Stimulated activated CD4-positive, alpha-beta T cell treated with anti-CD3 and anti-CD28 coated beads, Interleukin-4, amount 100 ng/mL, for 24 hours (primary cell): Measurements from ENCODE around the gene TMED7.

Source experiments
- DNase-seq: peaks from one replicate; pipeline ENCODE4 v3.0.0-alpha.2; 2020

Gene TMED7

DNA sequence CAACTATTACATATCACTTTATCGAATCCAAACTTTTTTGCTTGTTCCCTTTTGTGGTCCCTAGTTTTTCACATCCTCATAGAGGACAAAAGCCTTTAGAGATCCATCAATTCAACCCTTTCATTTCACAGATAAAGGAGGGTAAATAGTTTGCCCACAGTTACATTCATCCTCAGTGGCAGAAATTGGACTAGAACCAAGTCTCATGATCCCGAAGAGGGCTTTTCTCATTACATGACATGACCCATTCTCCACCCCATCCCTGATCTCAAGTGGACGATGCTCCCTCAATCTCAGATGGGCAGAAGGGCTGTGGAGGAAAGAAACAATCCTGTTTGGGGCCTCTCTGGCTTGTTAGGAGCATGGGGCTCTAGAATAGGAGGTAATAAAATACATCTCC is 46.6 kb downstream of the TMED7 start:
- DNase-seq: no peak

DNA sequence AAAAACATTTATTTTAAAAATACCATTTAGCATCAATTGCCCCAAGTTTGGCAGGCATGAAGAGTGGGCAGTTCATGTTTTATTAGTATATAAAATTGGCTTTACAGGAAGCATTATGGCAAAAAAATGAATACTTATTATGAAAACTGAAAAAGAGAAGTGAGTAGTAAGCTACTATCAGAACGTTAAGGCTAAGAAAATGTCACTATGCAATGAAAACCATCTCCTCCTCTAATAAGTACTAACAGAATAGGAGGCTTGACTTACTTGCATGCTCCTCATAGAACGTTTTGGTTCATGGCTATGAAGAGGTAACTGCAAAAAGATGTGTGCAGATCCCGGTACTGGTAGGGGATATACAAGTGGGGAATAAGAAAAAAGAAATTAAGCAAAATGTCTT is 47.2 kb downstream of the TMED7 start:
- DNase-seq: no peak

DNA sequence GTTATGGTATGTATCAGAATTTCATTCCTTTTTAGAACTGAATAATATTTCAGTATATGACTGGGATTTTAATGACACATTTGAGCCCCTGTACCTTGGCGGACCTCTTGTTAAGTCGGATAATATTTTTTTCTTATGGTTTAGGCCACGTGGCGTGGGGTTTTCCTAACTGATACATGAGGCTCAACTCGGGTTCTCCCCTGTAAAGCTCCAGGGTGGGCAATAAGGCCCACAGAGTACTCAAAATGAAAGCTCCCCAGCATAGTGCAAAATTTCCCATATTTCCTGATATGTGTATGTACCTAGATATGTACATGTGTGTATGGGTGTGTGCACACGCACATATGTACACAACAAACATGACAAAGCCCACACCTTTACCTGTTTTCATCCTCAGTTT is 48.1 kb downstream of the TMED7 start:
- DNase-seq: no peak

DNA sequence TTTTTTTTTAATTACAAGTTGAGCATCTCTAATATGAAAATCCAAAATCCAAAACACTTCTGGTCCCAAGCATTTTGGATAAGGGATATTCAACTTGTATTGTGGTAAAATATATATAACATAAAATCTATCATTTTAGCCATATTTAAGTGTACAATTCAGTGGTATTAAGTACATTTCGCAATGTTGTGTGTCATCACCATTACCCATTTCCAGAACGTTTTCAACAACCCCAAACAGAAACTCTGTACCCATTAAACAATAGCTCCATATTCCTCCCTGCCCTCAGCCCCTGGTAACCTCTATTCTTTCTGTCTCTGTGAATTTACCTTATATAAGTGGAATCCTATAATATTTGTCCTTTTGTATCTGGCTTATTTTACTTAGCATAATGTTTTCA is 48.5 kb downstream of the TMED7 start:
- DNase-seq: no peak

DNA sequence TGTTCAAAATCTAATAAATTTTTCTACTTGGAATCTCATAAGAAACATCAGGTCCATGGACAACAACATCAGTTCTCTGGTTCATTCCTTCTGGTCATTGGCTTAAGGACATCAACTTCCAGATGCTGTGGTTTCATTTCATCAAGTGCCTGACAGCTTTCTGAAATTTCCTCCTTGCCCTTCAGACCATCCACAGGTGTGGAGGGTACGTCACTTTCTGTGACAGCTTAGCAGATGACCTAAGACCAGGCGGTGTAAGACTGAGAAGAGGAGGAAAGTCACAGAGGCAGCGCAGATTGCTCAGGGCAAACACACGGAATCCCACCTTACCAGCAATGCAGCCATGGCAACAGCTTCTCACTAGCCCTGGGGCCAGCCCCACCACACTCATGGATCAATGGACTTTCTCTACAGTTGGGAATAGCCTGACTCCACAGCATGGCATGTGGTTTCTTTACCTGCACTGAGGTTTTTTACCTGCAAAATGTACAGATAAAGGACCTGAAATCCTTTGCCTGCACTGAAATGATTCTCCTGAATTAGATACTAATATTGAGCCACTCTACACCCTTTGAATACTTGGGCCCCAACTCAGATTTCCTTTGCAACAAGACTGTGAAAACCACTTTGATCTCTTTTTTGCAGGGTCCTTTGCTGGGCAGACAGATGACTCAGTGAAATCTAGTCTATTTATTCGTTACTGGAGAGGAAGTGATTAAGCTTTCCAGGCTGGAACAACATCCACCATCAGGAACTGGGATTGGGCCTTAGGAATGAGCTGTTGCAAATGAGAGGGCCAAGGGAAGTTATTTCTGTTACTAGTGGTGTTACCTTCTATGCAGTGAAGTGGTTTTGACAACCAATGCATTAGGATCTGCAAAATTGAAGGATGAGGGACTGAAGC is 50.4 kb downstream of the TMED7 start:
- no peak for DNase-seq

DNA sequence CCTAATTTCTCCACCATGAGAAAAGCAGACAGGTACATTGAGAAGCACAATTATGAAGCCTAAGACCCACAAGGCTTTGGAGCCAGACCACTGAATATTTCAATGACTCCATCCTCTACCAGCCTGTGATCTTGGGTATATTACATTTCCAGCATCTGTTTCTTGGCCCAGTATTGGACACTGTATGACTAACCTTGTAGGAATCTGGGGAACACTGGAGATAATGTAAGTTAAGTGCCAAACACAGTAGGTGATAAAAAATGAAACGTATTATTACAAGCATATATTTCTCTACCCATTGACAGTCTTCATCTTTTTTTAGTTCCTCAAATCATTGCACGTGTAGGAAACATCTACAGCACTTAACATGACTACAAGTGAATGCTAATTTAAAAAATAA is 52.7 kb downstream of the TMED7 start:
- no peak for DNase-seq

DNA sequence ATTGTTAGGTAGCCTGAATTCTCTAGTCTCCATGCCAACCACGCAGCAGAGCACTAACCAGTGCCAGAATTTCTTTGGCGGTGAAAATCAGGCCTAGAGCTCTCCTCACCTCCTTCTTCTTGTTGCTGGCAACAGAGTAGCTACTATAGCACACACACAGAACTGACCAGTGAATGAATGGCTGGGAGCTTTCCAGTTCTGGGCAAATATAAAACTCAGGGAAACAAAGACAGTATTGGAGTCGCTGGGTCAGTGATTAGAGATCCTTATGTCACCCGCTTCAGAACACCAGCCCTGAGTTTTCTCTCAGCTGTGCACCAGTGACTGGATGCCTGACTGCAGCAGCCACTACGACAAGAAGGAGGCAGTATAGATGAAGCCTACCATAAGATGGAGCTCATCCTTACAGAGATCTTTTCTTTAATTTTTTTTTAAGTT is 54.4 kb downstream of the TMED7 start:
- no peak for DNase-seq

DNA sequence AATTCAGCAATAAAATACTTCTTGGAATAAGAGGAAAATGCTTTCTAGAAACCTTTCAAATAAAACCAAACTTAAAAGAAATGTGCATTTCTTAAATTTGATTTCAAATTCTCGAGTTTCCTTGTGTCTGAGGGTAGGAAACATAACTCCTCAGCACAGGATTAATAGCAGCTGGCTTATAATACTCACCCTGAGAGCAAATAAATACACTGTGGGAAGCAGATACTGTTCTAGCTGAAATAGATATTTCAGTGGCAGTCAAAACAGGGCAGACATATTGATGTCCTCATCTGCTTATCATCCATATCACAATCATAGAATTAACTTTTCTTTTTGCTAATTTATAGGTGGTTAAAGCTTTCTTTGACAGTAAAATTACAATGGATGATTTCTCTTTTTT is 57.2 kb downstream of the TMED7 start:
- no peak for DNase-seq

DNA sequence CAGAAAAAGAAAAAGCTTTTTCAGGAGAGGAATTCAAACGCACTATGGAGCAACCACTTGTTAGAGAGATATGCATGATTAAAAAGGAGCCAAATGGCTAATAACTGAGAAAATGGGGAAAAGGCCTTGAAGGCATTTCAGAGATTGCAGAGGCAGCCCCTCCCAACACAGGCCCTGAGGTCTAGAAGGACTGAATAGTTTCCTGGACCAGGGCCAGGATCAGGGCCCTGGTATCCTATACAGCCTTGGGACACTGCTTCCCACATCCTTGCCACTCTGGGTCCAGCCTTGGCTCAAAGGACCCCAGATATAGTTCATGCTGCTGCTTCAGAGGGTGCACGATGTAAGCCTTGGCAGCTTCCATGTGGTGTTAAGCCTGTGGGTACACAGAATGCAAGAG is 60.6 kb downstream of the TMED7 start:
- DNase-seq: no peak
